RWPE2 (cell line): ENCODE results near the gene PHLDB1.
"Not testable (repeated sequence)": the region's sequence is repeated elsewhere in the genome, so short reads cannot be mapped to it uniquely, and the experiment has no call there.

Experiments used
- ATAC-seq: fragments of 200-7000 bp; cut with Tn5 transposase; 3 replicates; pipeline ENCODE4 v1.9.1; 2021; ENCODE audit warnings: low read depth
- DNase-seq: peaks from one replicate; pipeline ENCODE4 v3.0.0-alpha.2; 2020; ENCODE audit warnings: low spot score
- H3K27ac ChIP-seq: fragments of 450-650 bp; 2 replicates; pipeline ENCODE4 v1.5.1; 2017; ENCODE audit warnings: mild to moderate bottlenecking; ENCODE audit not compliant: poor library complexity, severe bottlenecking
- H3K27me3 ChIP-seq: fragments of 250-450 bp; sonication (Bioruptor Pico); 2 replicates; pipeline ENCODE4 v1.5.1; 2021; ENCODE audit warnings: mild to moderate bottlenecking, moderate library complexity; ENCODE audit not compliant: insufficient read depth, poor library complexity, severe bottlenecking
- H3K36me3 ChIP-seq: fragments of 250-450 bp; sonication (Bioruptor Pico); 2 replicates; pipeline ENCODE4 v1.5.1; 2020; ENCODE audit warnings: low read depth, mild to moderate bottlenecking, moderate library complexity
- H3K4me1 ChIP-seq: fragments of 250-450 bp; sonication (Bioruptor Pico); 2 replicates; pipeline ENCODE4 v1.5.1; 2021; ENCODE audit warnings: mild to moderate bottlenecking, moderate library complexity; ENCODE audit not compliant: insufficient read depth, poor library complexity, severe bottlenecking
- H3K4me3 ChIP-seq: fragments of 250-450 bp; sonication (Bioruptor Pico); 2 replicates; pipeline ENCODE4 v1.5.1; 2021; ENCODE audit warnings: mild to moderate bottlenecking, moderate library complexity; ENCODE audit not compliant: severe bottlenecking
- H3K9me3 ChIP-seq: fragments of 250-450 bp; sonication (Bioruptor Pico); 2 replicates; pipeline ENCODE4 v1.5.1; 2021; ENCODE audit warnings: mild to moderate bottlenecking, moderate library complexity; ENCODE audit not compliant: severe bottlenecking
- CTCF ChIP-seq: fragments of 450-650 bp; IDR thresholded peaks from one replicate; pipeline ENCODE4 v1.5.1; 2017; ENCODE audit warnings: mild to moderate bottlenecking, moderate library complexity; ENCODE audit not compliant: poor library complexity, severe bottlenecking

PHLDB1 gene

GRCh38 chr11:118597556-118597955 is 9.9 kb upstream of the PHLDB1 start:
- ATAC-seq: no peak
- H3K9me3 ChIP-seq: no peaks in the 10 kb centered on the region
- no peak overlapping the region for H3K27ac ChIP-seq
- no peak for TF ChIP-seq CTCF
- no peak overlapping the region for H3K4me3 ChIP-seq
- H3K27me3 ChIP-seq: no peaks in the 10 kb centered on the region
- peaks cover 99% of the 10 kb centered on the region for H3K36me3 ChIP-seq
- no peak for DNase-seq
- H3K4me1 ChIP-seq: no peaks in the 10 kb centered on the region

GRCh38 chr11:118602331-118602730 is 5.1 kb upstream of the PHLDB1 start:
- TF ChIP-seq CTCF: no peak
- Histone ChIP-seq H3K9me3 (no peaks in the 10 kb centered on the region), H3K4me3 (no peak overlapping the region), H3K36me3 (peaks cover 56% of the 10 kb centered on the region), H3K4me1 (no peaks in the 10 kb centered on the region), H3K27me3 (no peaks in the 10 kb centered on the region), H3K27ac (no peak overlapping the region)
- ATAC-seq (no peak), DNase-seq (no peak)

GRCh38 chr11:118603709-118604108 is 3.7 kb upstream of the PHLDB1 start:
- H3K4me1 ChIP-seq, H3K9me3 ChIP-seq, H3K4me3 ChIP-seq, H3K27ac ChIP-seq, ATAC-seq, H3K27me3 ChIP-seq, DNase-seq: not testable (repeated sequence)
- H3K36me3 ChIP-seq: peaks cover 43% of the 10 kb centered on the region

GRCh38 chr11:118604566-118604965 is 2.8 kb upstream of the PHLDB1 start:
- TF ChIP-seq CTCF: no peak
- H3K27me3 ChIP-seq: no peaks in the 10 kb centered on the region
- no peaks in the 10 kb centered on the region for H3K9me3 ChIP-seq
- H3K4me1 ChIP-seq: no peaks in the 10 kb centered on the region
- H3K27ac ChIP-seq: no peak overlapping the region
- peaks cover 34% of the 10 kb centered on the region for H3K36me3 ChIP-seq
- DNase-seq (no peak), ATAC-seq (no peak)
- no peak overlapping the region for H3K4me3 ChIP-seq

GRCh38 chr11:118605116-118605867 is 2.1 kb upstream of the PHLDB1 start:
- H3K4me1 ChIP-seq: no peaks in the 10 kb centered on the region
- no peak overlapping the region for H3K27ac ChIP-seq
- H3K36me3 ChIP-seq: peaks cover 27% of the 10 kb centered on the region
- H3K4me3 ChIP-seq: no peak overlapping the region
- H3K9me3 ChIP-seq: no peaks in the 10 kb centered on the region
- TF ChIP-seq CTCF: no peak
- no peak for DNase-seq
- ATAC-seq: no peak
- H3K27me3 ChIP-seq: no peaks in the 10 kb centered on the region
